Ascending aorta (tissue), 2 donors: ENCODE data around the gene ACVR2B. TPM values are rescaled to one million over a fixed set of nuclear protein-coding genes. Genes with fewer than 3 reads are reported as not detected.

Experiments
- DNase-seq, 2 donors: peaks; one replicate each; pipeline ENCODE4 v3.0.0-alpha.2; 2019; ENCODE audit warnings: low spot score in 2 of 2
- H3K27ac ChIP-seq, 2 donors: fragments of 200-600 bp; sonication (generic); one replicate each; pipeline ENCODE4 v1.5.1; 2016 to 2017; ENCODE audit warnings: mild to moderate bottlenecking in 1 of 2
- H3K27me3 ChIP-seq: fragments of 200-600 bp; sonication (generic); one replicate; pipeline ENCODE4 v1.5.1; 2017
- H3K36me3 ChIP-seq, 2 donors: fragments of 200-600 bp; sonication (generic); one replicate each; pipeline ENCODE4 v1.5.1; 2016
- H3K4me1 ChIP-seq, 2 donors: fragments of 200-600 bp; sonication (generic); one replicate each; pipeline ENCODE4 v1.5.1; 2016 to 2017; ENCODE audit warnings: mild to moderate bottlenecking in 1 of 2
- H3K4me3 ChIP-seq, 2 donors: fragments of 200-600 bp; sonication (generic); one replicate each; pipeline ENCODE4 v1.5.1; 2016 to 2017; ENCODE audit warnings: mild to moderate bottlenecking in 1 of 2
- H3K9me3 ChIP-seq, 2 donors: fragments of 200-600 bp; sonication (generic); one replicate each; pipeline ENCODE4 v1.5.1; 2016
- CTCF ChIP-seq, 3 experiments: fragments of 200-600 bp in 2 of 3; fragments of 450-650 bp in 1 of 3; sonication (generic) in 2 of 3; IDR thresholded peaks; one replicate each; pipeline ENCODE4 v1.5.1; 2016 to 2019; ENCODE audit warnings: antibody characterized with exemption in 3 of 3, mild to moderate bottlenecking in 1 of 3, moderate library complexity in 1 of 3
- intact Hi-C: fragments of 100-400 bp; cut with DNase I; formaldehyde crosslinking; loops from one replicate; pipeline ENCODE4 v1.15.1; 2023
- total RNA-seq: library from RNA; depleted of rRNA; stranded (reverse); fragments of >200 nt; gene quantifications from one replicate; pipeline ENCODE4 v1.1.0, GENCODE V29; 2016

The ACVR2B gene
- total RNA-seq, 1 donor from 2014 or later, result 15.2 TPM

GRCh38 chr3:38496131-38496910 lies 42.6 kb downstream of the ACVR2B start, which contains the start of gene EXOG:
Gene EXOG, plus strand, starts transcription at chr3:38496340. Its CDS starts 28 bp downstream, at chr3:38496368.
- no peaks in the 10 kb centered on the region for H3K9me3 ChIP-seq
- peaks cover 0 to 1% of the 10 kb centered on the region in 2 donors for H3K36me3 ChIP-seq
- peak within 1 kb of the TSS; percentile 86 to 88 for H3K4me3 ChIP-seq
- H3K27ac ChIP-seq, result peak within 1 kb of the TSS; percentile 75 to 79
- intact Hi-C loops, result loop anchor here (1.0 to 10.0 kb wide), 2 partner anchors 43 to 538 kb away; partner anchors contain the start of gene ACVR2B
- no peaks in the 10 kb centered on the region for H3K27me3 ChIP-seq
- peak; percentile 60 to 95 for DNase-seq
- TF ChIP-seq CTCF (IDR thresholded peaks at IDR 0.05), result peak; percentile 72 to 91 (median 89)
- H3K4me1 ChIP-seq, result peaks cover 0 to 4% of the 10 kb centered on the region in 2 donors

DNA sequence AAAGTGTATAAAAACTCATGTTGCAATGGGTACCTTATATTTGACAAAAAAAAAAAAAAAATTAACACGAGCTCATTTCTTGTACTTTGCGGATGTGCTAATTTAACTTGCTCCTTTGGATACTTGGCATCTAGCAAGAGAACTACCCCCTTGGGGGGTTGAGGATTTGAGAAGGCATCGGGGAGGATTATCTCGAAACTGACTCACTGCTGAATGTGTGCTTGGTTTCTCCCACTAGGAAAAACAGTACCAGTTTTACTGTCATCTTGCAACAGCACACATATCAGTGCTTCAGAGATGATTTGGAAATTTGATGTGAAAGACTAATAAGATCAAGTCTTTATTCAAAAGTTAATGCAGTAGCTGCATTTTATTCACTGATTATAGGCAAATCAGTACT lies 43.3 kb downstream of the ACVR2B start:
- Histone ChIP-seq H3K4me3 (peak overlapping the region; percentile 86 to 88), H3K9me3 (no peaks in the 10 kb centered on the region), H3K27me3 (no peaks in the 10 kb centered on the region), H3K4me1 (peaks cover 0 to 4% of the 10 kb centered on the region in 2 donors), H3K27ac (no peak overlapping the region), H3K36me3 (peaks cover 0 to 8% of the 10 kb centered on the region in 2 donors)
- no peak for TF ChIP-seq CTCF (IDR thresholded peaks at IDR 0.05)
- intact Hi-C loops, result loop anchor here (10.0 kb wide), 1 partner anchor 538 kb away; no protein-coding TSS in a partner anchor
- no peak for DNase-seq

- Histone ChIP-seq H3K36me3 (peaks cover 12 to 44% of the 10 kb centered on the region in 2 donors), H3K4me3 (no peak overlapping the region), H3K4me1 (peaks cover 0 to 4% of the 10 kb centered on the region in 2 donors), H3K27ac (no peak overlapping the region), H3K9me3 (no peaks in the 10 kb centered on the region), H3K27me3 (no peaks in the 10 kb centered on the region)
- intact Hi-C loops, result no loop called here
- no peak for TF ChIP-seq CTCF (IDR thresholded peaks at IDR 0.05)
- no peak for DNase-seq
Observed at GRCh38 chr3:38500688-38501417, 47.2 kb downstream of the ACVR2B start.

DNA sequence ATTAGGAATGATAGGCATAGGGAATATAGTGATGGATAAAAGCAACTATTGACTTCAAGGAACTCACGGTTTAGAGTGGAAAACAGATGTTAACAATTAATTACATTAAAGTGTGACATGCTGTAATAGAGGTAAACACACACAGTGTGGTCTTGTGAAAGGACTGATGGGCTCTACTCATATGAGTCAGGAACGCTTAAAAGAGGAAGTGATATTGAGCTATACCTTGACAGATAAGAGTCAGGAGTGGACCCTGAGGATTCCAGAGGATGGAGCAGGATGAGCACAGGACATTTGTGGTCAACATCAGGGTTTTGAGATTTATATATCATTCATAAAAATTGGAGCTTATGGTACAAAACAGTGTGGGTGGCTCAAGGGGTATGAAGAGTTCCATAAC lies 53.4 kb downstream of the ACVR2B start:
- no peak for DNase-seq
- H3K4me1 ChIP-seq, result no peaks in the 10 kb centered on the region
- no peak overlapping the region for H3K27ac ChIP-seq
- TF ChIP-seq CTCF (IDR thresholded peaks at IDR 0.05), result no peak
- H3K4me3 ChIP-seq, result no peak overlapping the region
- H3K36me3 ChIP-seq, result peaks cover 21 to 61% of the 10 kb centered on the region in 2 donors
- H3K9me3 ChIP-seq, result no peaks in the 10 kb centered on the region
- H3K27me3 ChIP-seq, result no peaks in the 10 kb centered on the region
- intact Hi-C loops, result no loop called here

DNA sequence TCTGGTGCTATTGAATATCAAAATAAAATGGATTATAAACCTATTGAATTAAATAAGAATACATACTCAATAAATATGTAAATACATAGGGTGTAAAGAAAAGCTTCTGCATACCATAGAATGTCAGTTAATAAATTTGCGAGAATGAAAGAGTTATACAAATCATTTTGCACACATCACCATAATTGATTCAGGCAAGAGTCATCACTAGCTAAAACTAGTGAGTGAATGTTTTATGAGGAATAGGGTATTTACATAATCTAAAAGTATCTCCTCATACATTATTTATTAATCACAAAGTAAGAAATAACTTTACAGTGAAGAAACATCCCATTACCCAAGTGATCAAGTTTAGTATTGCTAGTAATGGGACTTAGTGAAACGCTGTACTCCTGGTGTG lies 56.0 kb downstream of the ACVR2B start:
- intact Hi-C loops, result no loop called here
- Histone ChIP-seq H3K9me3 (no peaks in the 10 kb centered on the region), H3K4me1 (no peaks in the 10 kb centered on the region), H3K4me3 (no peak overlapping the region), H3K27me3 (no peaks in the 10 kb centered on the region), H3K27ac (no peak overlapping the region), H3K36me3 (peaks cover 22 to 54% of the 10 kb centered on the region in 2 donors)
- no peak for DNase-seq
- no peak for TF ChIP-seq CTCF (IDR thresholded peaks at IDR 0.05)
